Keratinocyte (primary cell): ENCODE results near the gene CEP152. TPM values are rescaled to one million over a fixed set of nuclear protein-coding genes. Genes with fewer than 3 reads are reported as not detected.

Source experiments
- DNase-seq: peaks from one replicate; pipeline ENCODE4 v3.0.0-alpha.2; 2011; ENCODE audit warnings: low read depth, missing footprints, low spot score
- FAIRE-seq: peaks from 2 replicates; lab custom pipeline; 2011; peaks lifted over from hg19 to GRCh38; lab: Jason Lieb, UNC
- H2AFZ ChIP-seq: 2 replicates; pipeline ENCODE4 v1.6.0; 2012; ENCODE audit warnings: low read length, control low read depth, inconsistent platforms; ENCODE audit not compliant: control insufficient read depth
- H3K27ac ChIP-seq: 2 replicates; pipeline ENCODE4 v1.5.1; 2011; ENCODE audit warnings: low read length; ENCODE audit not compliant: control insufficient read depth, insufficient read depth
- H3K27me3 ChIP-seq: 3 replicates; pipeline ENCODE4 v1.6.0; 2011; ENCODE audit warnings: low read length; ENCODE audit not compliant: control insufficient read depth, insufficient read depth; ENCODE audit errors: extremely low read depth
- H3K36me3 ChIP-seq, 2 experiments: 2 replicates in 1 of 2; 3 replicates in 1 of 2; pipeline ENCODE4 v1.5.1; 2011; ENCODE audit warnings: low read length in 2 of 2, mild to moderate bottlenecking in 1 of 2; ENCODE audit not compliant: control insufficient read depth in 2 of 2, insufficient read depth in 2 of 2; ENCODE audit errors: extremely low read depth in 1 of 2
- H3K4me1 ChIP-seq: 3 replicates; pipeline ENCODE4 v1.5.1; 2011; ENCODE audit warnings: low read length; ENCODE audit not compliant: control insufficient read depth, insufficient read depth; ENCODE audit errors: extremely low read depth
- H3K4me2 ChIP-seq: 3 replicates; pipeline ENCODE4 v1.6.0; 2011; ENCODE audit warnings: low read depth, low read length; ENCODE audit not compliant: control insufficient read depth, insufficient read depth; ENCODE audit errors: extremely low read depth
- H3K4me3 ChIP-seq, 3 experiments: fragments of 200-600 bp in 1 of 3; sonication (generic) in 1 of 3; 2 replicates in 2 of 3; 3 replicates in 1 of 3; pipeline ENCODE4 v1.5.1; 2011 to 2016; ENCODE audit warnings: low read length in 3 of 3, mild to moderate bottlenecking in 3 of 3, control low read depth in 2 of 3, inconsistent platforms in 1 of 3, low read depth in 1 of 3, mixed read lengths in 1 of 3, mixed run types in 1 of 3, moderate library complexity in 1 of 3; ENCODE audit not compliant: control insufficient read depth in 2 of 3, insufficient read depth in 2 of 3; ENCODE audit errors: extremely low read depth in 1 of 3
- H3K79me2 ChIP-seq: 2 replicates; pipeline ENCODE4 v1.6.0; 2012; ENCODE audit warnings: low read length; ENCODE audit not compliant: control insufficient read depth, insufficient read depth
- H3K9ac ChIP-seq: 3 replicates; pipeline ENCODE4 v1.6.0; 2011; ENCODE audit warnings: low read length; ENCODE audit not compliant: control insufficient read depth, insufficient read depth; ENCODE audit errors: extremely low read depth
- H3K9me1 ChIP-seq: 3 replicates; pipeline ENCODE4 v1.6.0; 2011; ENCODE audit warnings: low read length; ENCODE audit not compliant: control insufficient read depth, insufficient read depth; ENCODE audit errors: extremely low read depth
- H3K9me3 ChIP-seq: 2 replicates; pipeline ENCODE4 v1.5.1; 2012; ENCODE audit warnings: low read depth, low read length; ENCODE audit not compliant: control insufficient read depth
- H4K20me1 ChIP-seq: 3 replicates; pipeline ENCODE4 v1.6.0; 2011; ENCODE audit warnings: low read length; ENCODE audit not compliant: control insufficient read depth, insufficient read depth; ENCODE audit errors: extremely low read depth
- EZH2 ChIP-seq: IDR thresholded peaks from one replicate; pipeline ENCODE4 v1.6.1; 2012; ENCODE audit warnings: inconsistent platforms, mild to moderate bottlenecking, low read length, moderate library complexity
- dilution Hi-C: fragments of 300-500 bp; cut with MboI; formaldehyde crosslinking; loops from one replicate; pipeline ENCODE4 v1.7.0; 2020; ENCODE audit warnings: low sequenced_read_pairs; ENCODE audit not compliant: extremely low pct_ligation_motif_present
- polyA plus RNA-seq, 5 experiments: library from polyadenylated mRNA; depleted of rRNA in 3 of 5; stranded (reverse) in 3 of 5; stranded (forward) in 1 of 5; unstranded in 1 of 5; fragments of >200 nt; gene quantifications; 1 replicate in 1 of 5; 2 replicates in 3 of 5; 3 replicates in 1 of 5; pipeline versions ENCODE4 v1.2.1 to v1.2.3, GENCODE V29; 2011 to 2012; ENCODE audit warnings: missing spikeins in 2 of 5, low read depth in 1 of 5, low replicate concordance in 1 of 5
- TF ChIP-seq, protein P1 (sequence below), 3 experiments: IDR thresholded peaks in 1 of 3; conservative IDR thresholded peaks in 1 of 3; optimal IDR thresholded peaks in 1 of 3; 2 replicates in 2 of 3; 3 replicates in 1 of 3; pipeline versions ENCODE3 to v1.5.1; 2011; ENCODE audit warnings: low read length in 3 of 3, mild to moderate bottlenecking in 3 of 3, moderate library complexity in 2 of 3, control low read depth in 1 of 3, inconsistent platforms in 1 of 3; ENCODE audit not compliant: insufficient read depth in 2 of 3; ENCODE audit errors: extremely low read depth in 1 of 3

Gene CEP152
- polyA plus RNA-seq, 1 donor (not counting 4 experiments of a cell fraction or from before 2014, with no cell fraction given) = 4.0 TPM

DNA sequence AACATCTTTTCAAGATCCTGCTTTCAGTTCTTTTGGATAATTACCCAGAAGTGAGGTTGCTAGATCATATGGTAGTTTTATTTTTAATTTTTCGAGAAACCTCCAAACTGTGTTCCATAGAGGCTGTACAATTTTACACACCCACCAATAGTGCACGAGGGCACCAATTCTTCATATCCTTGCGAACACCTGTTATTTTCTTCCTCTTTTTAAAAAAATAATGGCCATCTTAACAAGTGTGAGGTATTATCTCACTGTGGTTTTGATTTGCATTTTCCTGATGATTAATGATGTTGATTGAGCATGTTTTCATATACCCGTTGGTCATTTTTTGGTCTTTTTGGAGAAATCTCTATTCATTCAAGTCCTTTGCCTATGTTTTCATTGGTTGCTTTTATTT is 17.6 kb upstream of the CEP152 start:
- peaks cover 4% of the 10 kb centered on the region for H3K4me1 ChIP-seq
- no peaks in the 10 kb centered on the region for H4K20me1 ChIP-seq
- no peak overlapping the region for H3K4me2 ChIP-seq
- H3K9me3 ChIP-seq = no peaks in the 10 kb centered on the region
- no peaks in the 10 kb centered on the region for H3K27me3 ChIP-seq
- no peak overlapping the region for H2AFZ ChIP-seq
- FAIRE-seq = no peak
- no peak for TF ChIP-seq EZH2
- TF ChIP-seq, protein P1, sequence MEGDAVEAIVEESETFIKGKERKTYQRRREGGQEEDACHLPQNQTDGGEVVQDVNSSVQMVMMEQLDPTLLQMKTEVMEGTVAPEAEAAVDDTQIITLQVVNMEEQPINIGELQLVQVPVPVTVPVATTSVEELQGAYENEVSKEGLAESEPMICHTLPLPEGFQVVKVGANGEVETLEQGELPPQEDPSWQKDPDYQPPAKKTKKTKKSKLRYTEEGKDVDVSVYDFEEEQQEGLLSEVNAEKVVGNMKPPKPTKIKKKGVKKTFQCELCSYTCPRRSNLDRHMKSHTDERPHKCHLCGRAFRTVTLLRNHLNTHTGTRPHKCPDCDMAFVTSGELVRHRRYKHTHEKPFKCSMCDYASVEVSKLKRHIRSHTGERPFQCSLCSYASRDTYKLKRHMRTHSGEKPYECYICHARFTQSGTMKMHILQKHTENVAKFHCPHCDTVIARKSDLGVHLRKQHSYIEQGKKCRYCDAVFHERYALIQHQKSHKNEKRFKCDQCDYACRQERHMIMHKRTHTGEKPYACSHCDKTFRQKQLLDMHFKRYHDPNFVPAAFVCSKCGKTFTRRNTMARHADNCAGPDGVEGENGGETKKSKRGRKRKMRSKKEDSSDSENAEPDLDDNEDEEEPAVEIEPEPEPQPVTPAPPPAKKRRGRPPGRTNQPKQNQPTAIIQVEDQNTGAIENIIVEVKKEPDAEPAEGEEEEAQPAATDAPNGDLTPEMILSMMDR (optimal IDR thresholded peaks at IDR 0.05 in 1 of 3, IDR thresholded peaks at IDR 0.05 in 1 of 3, conservative IDR thresholded peaks at IDR 0.05 in 1 of 3; ENCODE audit: extremely low read depth in 1 of 3, insufficient read depth in 2 of 3, low read length in 3 of 3) = no peak
- no peak overlapping the region for H3K27ac ChIP-seq
- dilution Hi-C loops = no loop called here
- no peak overlapping the region for H3K4me3 ChIP-seq
- no peak for DNase-seq
- H3K9ac ChIP-seq = no peak overlapping the region
- no peaks in the 10 kb centered on the region for H3K36me3 ChIP-seq
- no peaks in the 10 kb centered on the region for H3K79me2 ChIP-seq
- no peaks in the 10 kb centered on the region for H3K9me1 ChIP-seq

DNA sequence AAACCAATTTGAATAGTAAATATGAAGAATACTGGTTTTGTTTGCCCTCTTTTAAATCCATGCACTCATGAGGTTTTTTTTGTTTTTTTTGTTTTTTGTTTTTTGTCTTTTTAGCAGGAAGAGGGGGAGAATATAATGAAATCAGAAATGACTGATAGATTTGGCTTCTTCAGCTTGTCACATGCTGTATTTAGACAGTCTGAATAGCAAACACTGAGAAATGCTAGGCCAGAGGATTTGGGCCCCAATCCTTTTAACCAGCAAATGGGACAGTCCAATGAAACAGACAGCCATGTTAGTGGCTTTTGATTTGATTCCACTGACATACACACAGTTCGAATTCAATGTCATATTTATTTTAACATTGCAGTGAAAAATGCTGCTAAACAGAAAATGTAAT is 14.2 kb upstream of the CEP152 start:
- Histone ChIP-seq H3K9ac (no peak overlapping the region), H3K36me3 (no peaks in the 10 kb centered on the region), H4K20me1 (no peaks in the 10 kb centered on the region), H3K79me2 (no peaks in the 10 kb centered on the region), H3K4me1 (peaks cover 4% of the 10 kb centered on the region), H3K9me1 (no peaks in the 10 kb centered on the region), H2AFZ (no peak overlapping the region), H3K27me3 (no peaks in the 10 kb centered on the region), H3K27ac (no peak overlapping the region), H3K4me2 (no peak overlapping the region), H3K4me3 (no peak overlapping the region), H3K9me3 (no peaks in the 10 kb centered on the region)
- FAIRE-seq (no peak), DNase-seq (no peak)
- TF ChIP-seq, protein P1 (optimal IDR thresholded peaks at IDR 0.05 in 1 of 3, IDR thresholded peaks at IDR 0.05 in 1 of 3, conservative IDR thresholded peaks at IDR 0.05 in 1 of 3; ENCODE audit: extremely low read depth in 1 of 3, insufficient read depth in 2 of 3, low read length in 3 of 3) = no peak
- TF ChIP-seq EZH2 = no peak
- dilution Hi-C loops = no loop called here
